Loucy (cell line): ENCODE measurements around the gene JDP2.
"Not testable (repeated sequence)": the region's sequence is repeated elsewhere in the genome, so short reads cannot be mapped to it uniquely, and the experiment has no call there.

Experiments
- H2AFZ ChIP-seq: fragments of 200-600 bp; sonication (generic); 2 replicates; pipeline ENCODE4 v1.6.0; 2016; ENCODE audit warnings: antibody characterized with exemption, mild to moderate bottlenecking, low read length, moderate library complexity
- H3F3A ChIP-seq: fragments of 200-600 bp; 2 replicates; pipeline ENCODE4 v1.6.0; 2016; ENCODE audit warnings: antibody characterized with exemption, low read depth, mild to moderate bottlenecking
- H3K27me3 ChIP-seq: fragments of 200-600 bp; sonication (generic); 2 replicates; pipeline ENCODE4 v1.6.1; 2014; ENCODE audit warnings: low read length, mild to moderate bottlenecking; ENCODE audit not compliant: insufficient read depth, poor library complexity, severe bottlenecking
- H3K36me3 ChIP-seq: fragments of 200-600 bp; sonication (generic); 2 replicates; pipeline ENCODE4 v1.6.1; 2016; ENCODE audit warnings: low read length; ENCODE audit not compliant: insufficient read depth
- H3K4me1 ChIP-seq: fragments of 200-600 bp; sonication (generic); 2 replicates; pipeline ENCODE4 v1.5.1; 2014; ENCODE audit warnings: low read length, mild to moderate bottlenecking; ENCODE audit not compliant: insufficient read depth, poor library complexity, severe bottlenecking
- H3K4me2 ChIP-seq: fragments of 200-600 bp; sonication (generic); 2 replicates; pipeline ENCODE4 v1.6.0; 2014; ENCODE audit warnings: antibody characterized with exemption, low read length, low read depth, mild to moderate bottlenecking; ENCODE audit not compliant: poor library complexity, severe bottlenecking
- H3K4me3 ChIP-seq: fragments of 200-600 bp; sonication (generic); 2 replicates; pipeline ENCODE4 v1.5.1; 2014; ENCODE audit warnings: low read length, mild to moderate bottlenecking, mixed read lengths; ENCODE audit not compliant: poor library complexity, severe bottlenecking
- H3K79me2 ChIP-seq: fragments of 200-600 bp; sonication (generic); 2 replicates; pipeline ENCODE4 v1.6.1; 2014; ENCODE audit warnings: low read length; ENCODE audit not compliant: insufficient read depth
- H3K9ac ChIP-seq: fragments of 200-600 bp; sonication (generic); 2 replicates; pipeline ENCODE4 v1.6.0; 2014; ENCODE audit warnings: mild to moderate bottlenecking, low read depth, low read length, moderate library complexity; ENCODE audit not compliant: poor library complexity, severe bottlenecking
- H3K9me2 ChIP-seq: fragments of 200-600 bp; sonication (generic); replicated peaks from 2 replicates; pipeline ENCODE4 v1.6.1; 2016; ENCODE audit warnings: low read depth, low read length, mixed read lengths
- H3K9me3 ChIP-seq: fragments of 200-600 bp; sonication (generic); 2 replicates; pipeline ENCODE4 v1.6.1; 2014; ENCODE audit warnings: mild to moderate bottlenecking, antibody characterized with exemption, low read length, low read depth; ENCODE audit not compliant: insufficient read depth
- H4K20me1 ChIP-seq: fragments of 200-600 bp; sonication (generic); 2 replicates; pipeline ENCODE4 v1.6.0; 2014; ENCODE audit warnings: antibody characterized with exemption, low read length, mild to moderate bottlenecking; ENCODE audit not compliant: insufficient read depth, poor library complexity, severe bottlenecking
- CTCF ChIP-seq: fragments of 200-600 bp; sonication (generic); conservative IDR thresholded peaks from 2 replicates; pipeline ENCODE4 v1.5.1; 2014; ENCODE audit warnings: mild to moderate bottlenecking, antibody characterized with exemption, low read length
- EZH2phosphoT487 ChIP-seq: fragments of 200-600 bp; IDR thresholded peaks from 2 replicates; pipeline ENCODE4 v1.6.1; 2018; ENCODE audit warnings: antibody characterized with exemption, mild to moderate bottlenecking, moderate library complexity, borderline replicate concordance

The JDP2 gene

GRCh38 chr14:75470238-75470797 lies 42.5 kb downstream of the JDP2 start:
- Histone ChIP-seq H3K9me2 (no peaks in the 10 kb centered on the region), H3K4me2 (no peak overlapping the region), H2AFZ (no peak overlapping the region), H3K27me3 (no peaks in the 10 kb centered on the region), H3K9me3 (no peaks in the 10 kb centered on the region), H3F3A (no peaks in the 10 kb centered on the region), H3K36me3 (peaks cover 46% of the 10 kb centered on the region; the same call in 1 of the 2 replicates), H3K9ac (no peak overlapping the region), H3K4me3 (no peak overlapping the region), H4K20me1 (no peaks in the 10 kb centered on the region), H3K4me1 (peaks cover 12% of the 10 kb centered on the region), H3K79me2 (no peaks in the 10 kb centered on the region)
- TF ChIP-seq EZH2phosphoT487 = no peak
- TF ChIP-seq CTCF = no peak

GRCh38 chr14:75471059-75471458 lies 43.2 kb downstream of the JDP2 start:
- peaks cover 7% of the 10 kb centered on the region for H3K4me1 ChIP-seq
- no peaks in the 10 kb centered on the region for H3F3A ChIP-seq
- no peaks in the 10 kb centered on the region for H4K20me1 ChIP-seq

GRCh38 chr14:75474127-75474526 lies 46.3 kb downstream of the JDP2 start:
- H3K9ac ChIP-seq, H3F3A ChIP-seq, H3K27me3 ChIP-seq, H3K4me1 ChIP-seq, H3K79me2 ChIP-seq, H4K20me1 ChIP-seq, H3K9me3 ChIP-seq, H2AFZ ChIP-seq, H3K4me3 ChIP-seq, H3K9me2 ChIP-seq, H3K4me2 ChIP-seq: not testable (repeated sequence)
- H3K36me3 ChIP-seq = peaks cover 36% of the 10 kb centered on the region; the same call in 1 of the 2 replicates

More at GRCh38 chr14:75471059-75471458, 43.2 kb downstream of the JDP2 start:
- H2AFZ ChIP-seq = no peak overlapping the region
- H3K36me3 ChIP-seq = peaks cover 46% of the 10 kb centered on the region; the same call in 1 of the 2 replicates
- H3K9ac ChIP-seq = no peak overlapping the region
- H3K4me3 ChIP-seq = no peak overlapping the region
- no peaks in the 10 kb centered on the region for H3K27me3 ChIP-seq
- no peaks in the 10 kb centered on the region for H3K9me2 ChIP-seq
- no peak for TF ChIP-seq EZH2phosphoT487
- no peak for TF ChIP-seq CTCF
- no peaks in the 10 kb centered on the region for H3K79me2 ChIP-seq
- no peaks in the 10 kb centered on the region for H3K9me3 ChIP-seq
- H3K4me2 ChIP-seq = no peak overlapping the region

GRCh38 chr14:75476274-75476995 lies 48.6 kb downstream of the JDP2 start:
- H3K4me2 ChIP-seq = no peak overlapping the region
- TF ChIP-seq CTCF (no peak), EZH2phosphoT487 (no peak)
- peaks cover 15% of the 10 kb centered on the region; the same call in 1 of the 2 replicates for H3K36me3 ChIP-seq
- no peaks in the 10 kb centered on the region for H3F3A ChIP-seq
- H3K9me2 ChIP-seq = no peaks in the 10 kb centered on the region
- H3K4me3 ChIP-seq = no peak overlapping the region
- no peak overlapping the region for H2AFZ ChIP-seq
- H3K9me3 ChIP-seq = no peaks in the 10 kb centered on the region
- no peaks in the 10 kb centered on the region for H3K4me1 ChIP-seq
- no peak overlapping the region for H3K9ac ChIP-seq
- no peaks in the 10 kb centered on the region for H3K79me2 ChIP-seq
- no peaks in the 10 kb centered on the region for H4K20me1 ChIP-seq
- H3K27me3 ChIP-seq = no peaks in the 10 kb centered on the region
